Progenitor cell of endocrine pancreas (in vitro differentiated cells): ENCODE measurements around the gene KCNA1. TPM values are rescaled to one million over a fixed set of nuclear protein-coding genes. Genes with fewer than 3 reads are reported as not detected.
A peak's percentile ranks its signal among the peaks of the same experiment; 100 is the strongest.

ENCODE experiments used
- DNase-seq: peaks from one replicate; pipeline ENCODE4 v3.0.0; 2021; ENCODE audit warnings: low spot score; ENCODE audit not compliant: unreplicated experiment
- H3K27ac Mint-ChIP-seq: 2 replicates; pipeline ENCODE4 v1.8.0; 2021; ENCODE audit warnings: mild to moderate bottlenecking, moderate library complexity, mixed read lengths
- H3K27me3 Mint-ChIP-seq: 2 replicates; pipeline ENCODE4 v1.8.0; 2021; ENCODE audit warnings: mixed read lengths
- H3K36me3 Mint-ChIP-seq: 2 replicates; pipeline ENCODE4 v1.8.0; 2022; ENCODE audit warnings: mixed read lengths; ENCODE audit not compliant: insufficient read depth
- H3K4me1 Mint-ChIP-seq: 2 replicates; pipeline ENCODE4 v1.8.0; 2021; ENCODE audit warnings: low read depth, mixed read lengths
- H3K4me3 Mint-ChIP-seq: 2 replicates; pipeline ENCODE4 v1.8.0; 2021; ENCODE audit warnings: low read depth, mild to moderate bottlenecking, moderate library complexity, mixed read lengths
- H3K9me3 Mint-ChIP-seq: 2 replicates; pipeline ENCODE4 v1.8.0; 2021; ENCODE audit warnings: low read depth, mixed read lengths
- long read RNA-seq: library from polyadenylated mRNA; unstranded; transcript quantifications from one replicate; pipeline ENCODE4 v2.0.0, GENCODE V29; 2020
- total RNA-seq: library from RNA; stranded (reverse); gene quantifications from 2 replicates; pipeline ENCODE4 v1.2.1, GENCODE V29; 2021
- TF ChIP-seq, protein P1 (sequence below): fragments of 200-600 bp; sonication (generic); IDR thresholded peaks from one replicate; pipeline ENCODE4 v1.5.0; 2021; ENCODE audit warnings: antibody characterized with exemption, mild to moderate bottlenecking; ENCODE audit not compliant: unreplicated experiment

Gene KCNA1
- total RNA-seq: not detected in 2 replicates
- long read RNA-seq: 0 reads

DNA sequence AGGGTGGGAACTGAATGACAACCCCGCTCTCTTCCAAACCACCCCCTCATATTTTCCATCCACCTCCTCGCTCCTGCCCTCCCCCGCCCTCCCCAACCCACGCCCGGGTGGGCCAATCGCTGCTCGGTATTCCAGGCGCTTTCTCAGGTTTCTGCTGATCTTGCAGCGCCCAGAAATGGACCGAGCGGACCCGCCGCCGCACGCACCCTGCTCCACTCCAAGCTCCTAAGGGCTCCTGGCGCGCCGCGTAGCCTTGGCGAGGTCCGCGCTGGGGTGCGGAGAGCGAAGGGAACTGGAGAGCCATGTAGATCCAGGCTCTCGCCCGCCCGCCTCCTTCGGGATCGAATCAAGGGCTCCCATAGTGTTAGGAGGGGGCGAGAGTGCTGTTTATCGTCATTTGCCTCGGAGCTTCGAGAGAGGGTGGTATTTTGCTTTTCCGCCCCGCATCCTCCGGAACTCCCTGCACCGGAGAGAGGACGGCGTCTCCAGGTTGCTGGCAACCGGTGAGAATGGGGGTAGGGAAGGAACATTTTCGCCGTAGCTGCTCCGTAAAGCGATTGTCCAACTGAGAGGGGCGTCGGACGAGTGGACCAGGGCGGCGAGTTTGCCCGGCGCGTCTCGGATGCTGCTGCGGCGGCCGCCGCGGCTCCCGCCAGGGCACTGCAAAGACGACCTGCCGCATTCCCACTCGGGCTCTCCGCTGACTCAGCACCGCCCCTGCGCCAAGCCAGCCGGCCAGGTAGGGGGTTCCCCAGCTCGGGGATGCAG, at the start of gene KCNA1:
KCNA1 (plus strand) TSS at position 172 of the 768 bp plus-strand sequence. CDS start 1,474 bp downstream, outside the sequence.
- peak; percentile 44 for DNase-seq
- Mint-ChIP-seq H3K4me1 (peaks cover 12% of the 10 kb centered on the region), H3K27me3 (peaks cover 47% of the 10 kb centered on the region), H3K4me3 (peak within 1 kb of the TSS; percentile 69), H3K27ac (peak within 1 kb of the TSS; percentile 9), H3K9me3 (peaks cover 4% of the 10 kb centered on the region), H3K36me3 (peaks cover 3% of the 10 kb centered on the region)
- TF ChIP-seq, protein P1, sequence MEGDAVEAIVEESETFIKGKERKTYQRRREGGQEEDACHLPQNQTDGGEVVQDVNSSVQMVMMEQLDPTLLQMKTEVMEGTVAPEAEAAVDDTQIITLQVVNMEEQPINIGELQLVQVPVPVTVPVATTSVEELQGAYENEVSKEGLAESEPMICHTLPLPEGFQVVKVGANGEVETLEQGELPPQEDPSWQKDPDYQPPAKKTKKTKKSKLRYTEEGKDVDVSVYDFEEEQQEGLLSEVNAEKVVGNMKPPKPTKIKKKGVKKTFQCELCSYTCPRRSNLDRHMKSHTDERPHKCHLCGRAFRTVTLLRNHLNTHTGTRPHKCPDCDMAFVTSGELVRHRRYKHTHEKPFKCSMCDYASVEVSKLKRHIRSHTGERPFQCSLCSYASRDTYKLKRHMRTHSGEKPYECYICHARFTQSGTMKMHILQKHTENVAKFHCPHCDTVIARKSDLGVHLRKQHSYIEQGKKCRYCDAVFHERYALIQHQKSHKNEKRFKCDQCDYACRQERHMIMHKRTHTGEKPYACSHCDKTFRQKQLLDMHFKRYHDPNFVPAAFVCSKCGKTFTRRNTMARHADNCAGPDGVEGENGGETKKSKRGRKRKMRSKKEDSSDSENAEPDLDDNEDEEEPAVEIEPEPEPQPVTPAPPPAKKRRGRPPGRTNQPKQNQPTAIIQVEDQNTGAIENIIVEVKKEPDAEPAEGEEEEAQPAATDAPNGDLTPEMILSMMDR: no peak

DNA sequence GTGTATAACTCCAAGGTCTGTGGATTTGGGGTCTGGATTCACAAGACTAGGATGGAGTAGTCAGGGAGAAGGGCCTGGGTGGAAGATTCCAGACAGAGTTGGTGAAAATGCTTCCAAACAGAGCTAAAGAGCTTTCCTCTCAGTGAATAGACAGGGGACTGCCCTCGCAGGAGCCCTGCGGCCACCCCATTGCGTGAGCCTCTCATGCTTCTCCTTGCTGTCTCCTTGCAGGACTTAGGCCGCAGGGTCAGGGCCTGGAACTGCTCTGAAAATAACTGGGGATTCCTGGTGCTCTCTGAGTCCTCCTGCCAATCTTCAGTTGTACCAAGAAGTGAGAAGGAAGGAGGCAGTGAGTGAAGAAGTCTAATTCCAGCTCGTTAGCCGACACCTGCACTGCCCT, 49.0 kb upstream of the KCNA1 start:
- peaks cover 90% of the 10 kb centered on the region for H3K27me3 Mint-ChIP-seq
- DNase-seq: no peak
- H3K4me3 Mint-ChIP-seq: no peak overlapping the region
- TF ChIP-seq, protein P1: no peak
- H3K4me1 Mint-ChIP-seq: peaks cover 9% of the 10 kb centered on the region
- H3K36me3 Mint-ChIP-seq: no peaks in the 10 kb centered on the region
- no peaks in the 10 kb centered on the region for H3K9me3 Mint-ChIP-seq
- no peak overlapping the region for H3K27ac Mint-ChIP-seq

DNA sequence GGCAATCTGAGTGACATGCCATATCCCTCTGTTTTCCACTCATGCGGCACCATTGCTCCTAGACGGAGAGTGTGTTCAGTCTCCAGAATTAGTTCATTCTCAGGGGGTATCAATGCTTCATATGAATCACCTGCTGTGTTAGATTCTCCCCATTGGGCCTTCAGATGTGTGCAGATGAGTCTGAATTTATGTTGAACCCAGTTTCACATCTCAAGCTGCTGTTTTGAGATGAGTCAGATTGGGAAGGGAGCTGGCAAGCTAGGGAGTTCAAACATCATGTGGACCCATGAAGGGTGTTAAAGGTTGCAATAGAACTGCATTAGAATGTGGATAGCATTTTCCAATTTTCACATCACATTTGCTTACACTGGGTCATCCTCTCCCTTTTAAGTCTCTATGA, 46.9 kb upstream of the KCNA1 start:
- peaks cover 7% of the 10 kb centered on the region for H3K4me1 Mint-ChIP-seq
- DNase-seq: no peak
- H3K27ac Mint-ChIP-seq: no peak overlapping the region
- H3K9me3 Mint-ChIP-seq: no peaks in the 10 kb centered on the region
- TF ChIP-seq, protein P1: no peak
- H3K4me3 Mint-ChIP-seq: no peak overlapping the region
- no peaks in the 10 kb centered on the region for H3K36me3 Mint-ChIP-seq
- peaks cover 93% of the 10 kb centered on the region for H3K27me3 Mint-ChIP-seq

DNA sequence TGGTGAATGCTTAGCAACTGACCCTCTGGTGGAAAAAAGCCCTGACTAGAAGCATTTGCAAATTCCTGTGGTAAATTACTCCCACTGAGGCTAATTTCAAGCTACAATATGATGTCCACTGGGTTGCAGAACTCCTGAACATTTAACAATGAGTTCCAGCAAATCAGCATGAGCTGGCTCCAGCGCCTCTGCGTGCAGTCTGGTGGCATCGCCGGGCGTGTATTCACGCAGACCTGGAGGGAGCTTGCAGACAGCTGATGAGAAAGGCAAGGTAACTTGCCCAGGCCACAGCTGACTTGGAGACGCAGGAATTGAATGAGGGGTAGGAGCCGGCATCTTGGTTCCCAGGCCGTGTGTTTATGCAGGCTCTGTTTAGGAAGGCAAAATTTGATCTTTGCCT, 45.1 kb upstream of the KCNA1 start:
- no peak for DNase-seq
- Mint-ChIP-seq H3K9me3 (no peaks in the 10 kb centered on the region), H3K36me3 (no peaks in the 10 kb centered on the region), H3K4me3 (no peak overlapping the region), H3K27me3 (peaks cover 92% of the 10 kb centered on the region), H3K27ac (no peak overlapping the region), H3K4me1 (no peaks in the 10 kb centered on the region)
- TF ChIP-seq, protein P1: no peak

DNA sequence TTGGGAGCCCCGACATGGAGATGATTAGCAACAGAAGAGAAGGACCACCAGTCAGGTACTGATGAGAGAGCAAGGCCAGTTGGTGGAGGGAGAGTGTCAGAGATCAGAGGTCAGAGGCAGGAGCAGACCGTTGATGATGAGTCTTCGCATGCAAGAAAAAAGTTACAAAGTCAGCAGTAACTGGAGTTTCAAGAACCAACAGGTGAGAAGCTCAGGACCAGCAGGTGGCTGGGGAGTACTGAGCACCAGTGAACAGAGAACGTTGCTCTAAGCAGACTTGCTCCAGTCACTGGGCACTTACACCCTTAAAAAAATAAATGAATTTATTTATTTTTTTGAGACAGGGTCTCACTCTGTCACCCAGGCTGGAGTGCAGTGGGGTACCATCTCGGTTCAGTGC, 44.5 kb upstream of the KCNA1 start:
- H3K9me3 Mint-ChIP-seq: no peaks in the 10 kb centered on the region
- TF ChIP-seq, protein P1: no peak
- H3K27ac Mint-ChIP-seq: no peak overlapping the region
- no peak overlapping the region for H3K4me3 Mint-ChIP-seq
- no peaks in the 10 kb centered on the region for H3K36me3 Mint-ChIP-seq
- no peaks in the 10 kb centered on the region for H3K4me1 Mint-ChIP-seq
- peaks cover 90% of the 10 kb centered on the region for H3K27me3 Mint-ChIP-seq
- no peak for DNase-seq
